ENCODE measurements around the gene SNAI3. TPM values are rescaled to one million over a fixed set of nuclear protein-coding genes. Genes with fewer than 3 reads are reported as not detected.

SNAI3 gene
- total RNA-seq, 1 experiment from 2014 or later, result 9.1 TPM

GRCh38 chr16:88662222-88662842, 24.0 kb downstream of the SNAI3 start:
- Mint-ChIP-seq H3K27ac (peak overlapping the region; percentile 93), H3K4me3 (peak overlapping the region; percentile 83), H3K4me1 (peaks cover 18% of the 10 kb centered on the region), H3K9me3 (no peaks in the 10 kb centered on the region), H3K27me3 (ENCODE audit: low read depth) (no peaks in the 10 kb centered on the region; the same call in 1 of the 2 replicates), H3K36me3 (peaks cover 5% of the 10 kb centered on the region)
- ChIA-PET POLR2A (interaction anchor here (0.8 to 1.3 kb wide), 3 partner anchors 8 to 43 kb away, joined by 3 to 4 read pairs (median 3); no protein-coding TSS in a partner anchor), CTCF (interaction anchor here (0.5 to 2.6 kb wide), 8 partner anchors 10 to 122 kb away, joined by 3 to 25 read pairs (median 4); no protein-coding TSS in a partner anchor)
- no peak for ATAC-seq
- no peak for DNase-seq (ENCODE audit: low spot score)
- no peak for TF ChIP-seq ZNF263 (CRISPR knock-in tag; IDR thresholded peaks at IDR 0.05; ENCODE audit: low read depth)
- TF ChIP-seq E2F1 (CRISPR knock-in tag; IDR thresholded peaks at IDR 0.05), result no peak
- TF ChIP-seq ATF1 (CRISPR knock-in tag; IDR thresholded peaks at IDR 0.05), result no peak
- TF ChIP-seq EMX1 (CRISPR knock-in tag; IDR thresholded peaks at IDR 0.05), result no peak
- no peak; the same call in 1 of the 2 replicates for TF ChIP-seq GTF2I (CRISPR knock-in tag; conservative IDR thresholded peaks at IDR 0.05)
- TF ChIP-seq MLX (CRISPR knock-in tag; IDR thresholded peaks at IDR 0.05), result no peak
- TF ChIP-seq USF2 (CRISPR knock-in tag; IDR thresholded peaks at IDR 0.05), result no peak
- TF ChIP-seq E2F5 (CRISPR knock-in tag; IDR thresholded peaks at IDR 0.05), result no peak
- no peak for TF ChIP-seq IRF2 (CRISPR knock-in tag; IDR thresholded peaks at IDR 0.05; ENCODE audit: borderline replicate concordance, low read depth)
- no peak for TF ChIP-seq ZNF512 (CRISPR knock-in tag; IDR thresholded peaks at IDR 0.05; ENCODE audit: borderline replicate concordance)
- TF ChIP-seq ZNF281 (CRISPR knock-in tag; IDR thresholded peaks at IDR 0.05), result no peak
- no peak for TF ChIP-seq SP1 (CRISPR knock-in tag; conservative IDR thresholded peaks at IDR 0.05)
- 0 out of 2 replicates have a peak, but pooled peaks have one; percentile 57 for TF ChIP-seq JUN (CRISPR knock-in tag; IDR thresholded peaks at IDR 0.05)
- no peak for TF ChIP-seq ATF3 (CRISPR knock-in tag; conservative IDR thresholded peaks at IDR 0.05)
- peak; percentile 64 for TF ChIP-seq ARID4B (CRISPR knock-in tag; IDR thresholded peaks at IDR 0.05; ENCODE audit: borderline replicate concordance)
- TF ChIP-seq NFATC4 (CRISPR knock-in tag; IDR thresholded peaks at IDR 0.05), result no peak
- no peak for TF ChIP-seq PRRX2 (CRISPR knock-in tag; IDR thresholded peaks at IDR 0.05)
- TF ChIP-seq ZNF138 (CRISPR knock-in tag; conservative IDR thresholded peaks at IDR 0.05), result no peak
- no peak for TF ChIP-seq FOXK1 (CRISPR knock-in tag; IDR thresholded peaks at IDR 0.05)
- TF ChIP-seq TEAD1 (CRISPR knock-in tag; IDR thresholded peaks at IDR 0.05), result peak; percentile 40; the same call in 1 of the 2 replicates
- no peak for TF ChIP-seq GABPB1 (CRISPR knock-in tag; IDR thresholded peaks at IDR 0.05)
